ENCODE measurements around the gene FBXW4.

GRCh38 chr10:101575580-101576210 is 119.3 kb downstream of the FBXW4 start:
- TF ChIP-seq, protein P1, sequence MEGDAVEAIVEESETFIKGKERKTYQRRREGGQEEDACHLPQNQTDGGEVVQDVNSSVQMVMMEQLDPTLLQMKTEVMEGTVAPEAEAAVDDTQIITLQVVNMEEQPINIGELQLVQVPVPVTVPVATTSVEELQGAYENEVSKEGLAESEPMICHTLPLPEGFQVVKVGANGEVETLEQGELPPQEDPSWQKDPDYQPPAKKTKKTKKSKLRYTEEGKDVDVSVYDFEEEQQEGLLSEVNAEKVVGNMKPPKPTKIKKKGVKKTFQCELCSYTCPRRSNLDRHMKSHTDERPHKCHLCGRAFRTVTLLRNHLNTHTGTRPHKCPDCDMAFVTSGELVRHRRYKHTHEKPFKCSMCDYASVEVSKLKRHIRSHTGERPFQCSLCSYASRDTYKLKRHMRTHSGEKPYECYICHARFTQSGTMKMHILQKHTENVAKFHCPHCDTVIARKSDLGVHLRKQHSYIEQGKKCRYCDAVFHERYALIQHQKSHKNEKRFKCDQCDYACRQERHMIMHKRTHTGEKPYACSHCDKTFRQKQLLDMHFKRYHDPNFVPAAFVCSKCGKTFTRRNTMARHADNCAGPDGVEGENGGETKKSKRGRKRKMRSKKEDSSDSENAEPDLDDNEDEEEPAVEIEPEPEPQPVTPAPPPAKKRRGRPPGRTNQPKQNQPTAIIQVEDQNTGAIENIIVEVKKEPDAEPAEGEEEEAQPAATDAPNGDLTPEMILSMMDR (conservative IDR thresholded peaks at IDR 0.05) = no peak
- no peak for TF ChIP-seq EZH2 (IDR thresholded peaks at IDR 0.05; ENCODE audit: low read depth)
